Central memory CD8-positive, alpha-beta T cell (primary cell): ENCODE data around the gene UBXN6.
A peak's percentile ranks its signal among the peaks of the same experiment; 100 is the strongest.

Experiments used
- ATAC-seq: fragments of 150-1000 bp; cut with Tn5 transposase; replicated peaks from 2 replicates; pipeline ENCODE4 v1.10.0; 2022; ENCODE audit warnings: mild to moderate bottlenecking, moderate FRiP score, moderate number of reproducible peaks; ENCODE audit not compliant: poor library complexity, severe bottlenecking; ENCODE audit errors: extremely low read depth
- DNase-seq, 2 donors: peaks; one replicate each; pipeline ENCODE4 v3.0.0; 2021; ENCODE audit warnings: low spot score in 2 of 2
- H3K27ac Mint-ChIP-seq: one replicate; pipeline ENCODE4 v1.8.0; 2022; ENCODE audit warnings: low read depth, mild to moderate bottlenecking, moderate library complexity, mixed read lengths
- H3K27me3 Mint-ChIP-seq: one replicate; pipeline ENCODE4 v1.8.0; 2022; ENCODE audit warnings: mixed read lengths
- H3K36me3 Mint-ChIP-seq: one replicate; pipeline ENCODE4 v1.8.0; 2022; ENCODE audit warnings: mild to moderate bottlenecking, moderate library complexity, mixed read lengths; ENCODE audit not compliant: insufficient read depth
- H3K4me1 Mint-ChIP-seq: one replicate; pipeline ENCODE4 v1.8.0; 2022; ENCODE audit warnings: mixed read lengths
- H3K4me3 Mint-ChIP-seq: one replicate; pipeline ENCODE4 v1.8.0; 2022; ENCODE audit warnings: mild to moderate bottlenecking, moderate library complexity, mixed read lengths
- H3K9me3 Mint-ChIP-seq: one replicate; pipeline ENCODE4 v1.8.0; 2022; ENCODE audit warnings: mixed read lengths

Gene UBXN6

GRCh38 chr19:4414800-4415321, 42.7 kb downstream of the UBXN6 start:
- peaks cover 5% of the 10 kb centered on the region for H3K4me1 Mint-ChIP-seq
- H3K9me3 Mint-ChIP-seq: no peaks in the 10 kb centered on the region
- H3K27me3 Mint-ChIP-seq: no peaks in the 10 kb centered on the region
- H3K4me3 Mint-ChIP-seq: no peak overlapping the region
- H3K27ac Mint-ChIP-seq: no peak overlapping the region
- H3K36me3 Mint-ChIP-seq: peaks cover 5% of the 10 kb centered on the region
- DNase-seq (no peak), ATAC-seq (no peak)

GRCh38 chr19:4414144-4414799, 43.3 kb downstream of the UBXN6 start:
- H3K4me3 Mint-ChIP-seq: no peak overlapping the region
- H3K36me3 Mint-ChIP-seq: peaks cover 5% of the 10 kb centered on the region
- no peak for ATAC-seq
- H3K27me3 Mint-ChIP-seq: no peaks in the 10 kb centered on the region
- DNase-seq: no peak
- H3K27ac Mint-ChIP-seq: no peak overlapping the region
- peaks cover 5% of the 10 kb centered on the region for H3K4me1 Mint-ChIP-seq
- no peaks in the 10 kb centered on the region for H3K9me3 Mint-ChIP-seq

GRCh38 chr19:4413588-4413987, 44.0 kb downstream of the UBXN6 start:
- Mint-ChIP-seq H3K4me3 (no peak overlapping the region), H3K36me3 (peaks cover 5% of the 10 kb centered on the region), H3K9me3 (no peaks in the 10 kb centered on the region), H3K4me1 (peaks cover 5% of the 10 kb centered on the region), H3K27ac (no peak overlapping the region), H3K27me3 (no peaks in the 10 kb centered on the region)
- ATAC-seq (no peak), DNase-seq (no peak)

- peaks cover 6% of the 10 kb centered on the region for H3K36me3 Mint-ChIP-seq
- no peaks in the 10 kb centered on the region for H3K4me1 Mint-ChIP-seq
- H3K27ac Mint-ChIP-seq: no peak overlapping the region
- no peak for ATAC-seq
- H3K9me3 Mint-ChIP-seq: no peaks in the 10 kb centered on the region
- no peak for DNase-seq
- H3K27me3 Mint-ChIP-seq: no peaks in the 10 kb centered on the region
- H3K4me3 Mint-ChIP-seq: no peak overlapping the region
These were observed 48.3 kb downstream of the UBXN6 start for GRCh38 chr19:4409123-4409933.

GRCh38 chr19:4406626-4407025, 51.0 kb downstream of the UBXN6 start:
- H3K4me3 Mint-ChIP-seq: no peak overlapping the region
- H3K27ac Mint-ChIP-seq: no peak overlapping the region
- ATAC-seq: no peak
- no peaks in the 10 kb centered on the region for H3K27me3 Mint-ChIP-seq
- no peak for DNase-seq
- peaks cover 10% of the 10 kb centered on the region for H3K36me3 Mint-ChIP-seq
- H3K9me3 Mint-ChIP-seq: no peaks in the 10 kb centered on the region
- H3K4me1 Mint-ChIP-seq: peaks cover 17% of the 10 kb centered on the region

- Mint-ChIP-seq H3K4me3 (no peak overlapping the region), H3K27me3 (no peaks in the 10 kb centered on the region), H3K36me3 (peaks cover 10% of the 10 kb centered on the region), H3K9me3 (no peaks in the 10 kb centered on the region), H3K4me1 (peaks cover 23% of the 10 kb centered on the region), H3K27ac (no peak overlapping the region)
- ATAC-seq: no peak
- no peak for DNase-seq
These were observed 51.6 kb downstream of the UBXN6 start for GRCh38 chr19:4405977-4406376.

- Mint-ChIP-seq H3K4me3 (peak overlapping the region; percentile 75), H3K4me1 (peaks cover 40% of the 10 kb centered on the region), H3K36me3 (peaks cover 15% of the 10 kb centered on the region), H3K9me3 (no peaks in the 10 kb centered on the region), H3K27me3 (no peaks in the 10 kb centered on the region), H3K27ac (peak overlapping the region; percentile 96)
- ATAC-seq (no peak), DNase-seq (no peak)
These were observed 54.4 kb downstream of the UBXN6 start for GRCh38 chr19:4403005-4403761.

- peak within 1 kb of the TSS; percentile 96 for H3K27ac Mint-ChIP-seq
- peak; percentile 95 for ATAC-seq
- peaks cover 17% of the 10 kb centered on the region for H3K36me3 Mint-ChIP-seq
- peak within 1 kb of the TSS; percentile 75 for H3K4me3 Mint-ChIP-seq
- no peaks in the 10 kb centered on the region for H3K27me3 Mint-ChIP-seq
- DNase-seq: peak; percentile 90 to 98
- H3K4me1 Mint-ChIP-seq: peaks cover 44% of the 10 kb centered on the region
- H3K9me3 Mint-ChIP-seq: no peaks in the 10 kb centered on the region
These were observed 55.2 kb downstream of the UBXN6 start, which contains the start of gene CHAF1A for GRCh38 chr19:4402171-4403004. Gene CHAF1A, plus strand, starts transcription at chr19:4402640. Its CDS starts 123 bp downstream, at chr19:4402763.

- Mint-ChIP-seq H3K27ac (peak overlapping the region; percentile 96), H3K4me1 (peaks cover 50% of the 10 kb centered on the region), H3K36me3 (peaks cover 19% of the 10 kb centered on the region), H3K9me3 (no peaks in the 10 kb centered on the region), H3K27me3 (no peaks in the 10 kb centered on the region), H3K4me3 (peak overlapping the region; percentile 75)
- DNase-seq: no peak
- no peak for ATAC-seq
These were observed 55.8 kb downstream of the UBXN6 start for GRCh38 chr19:4401769-4402170.

- DNase-seq (peak; percentile 87 to 90), ATAC-seq (peak; percentile 57)
- Mint-ChIP-seq H3K27me3 (no peaks in the 10 kb centered on the region), H3K4me3 (peak within 1 kb of the TSS; percentile 75), H3K9me3 (no peaks in the 10 kb centered on the region), H3K4me1 (peaks cover 55% of the 10 kb centered on the region), H3K36me3 (peaks cover 27% of the 10 kb centered on the region), H3K27ac (peak within 1 kb of the TSS; percentile 98)
These were observed 57.3 kb downstream of the UBXN6 start, which contains the start of gene SH3GL1 for GRCh38 chr19:4400135-4400936. Gene SH3GL1, minus strand, starts transcription at chr19:4400547. Its CDS starts 179 bp downstream, at chr19:4400368.

GRCh38 chr19:4399812-4400134, 57.8 kb downstream of the UBXN6 start:
- Mint-ChIP-seq H3K27me3 (no peaks in the 10 kb centered on the region), H3K27ac (peak overlapping the region; percentile 98), H3K9me3 (no peaks in the 10 kb centered on the region), H3K4me3 (peak overlapping the region; percentile 75), H3K4me1 (peaks cover 60% of the 10 kb centered on the region), H3K36me3 (peaks cover 28% of the 10 kb centered on the region)
- DNase-seq: no peak
- no peak for ATAC-seq
